Neural progenitor cell (in vitro differentiated cells): Measurements from ENCODE around the gene CAMK1D. TPM values are rescaled to one million over a fixed set of nuclear protein-coding genes. Genes with fewer than 3 reads are reported as not detected.

Source experiments
- DNase-seq: peaks from one replicate; pipeline ENCODE4 v3.0.0-alpha.2; 2016; ENCODE audit warnings: low spot score
- H2AFZ ChIP-seq: fragments of 200-600 bp; sonication (generic); replicated peaks from 2 replicates; pipeline ENCODE4 v1.6.1; 2016; ENCODE audit warnings: antibody characterized with exemption
- H3F3A ChIP-seq: fragments of 200-600 bp; sonication (generic); 2 replicates; pipeline ENCODE4 v1.6.1; 2016; ENCODE audit warnings: antibody characterized with exemption, low read depth
- H3K27ac ChIP-seq: fragments of 200-600 bp; sonication (generic); 2 replicates; pipeline ENCODE4 v1.5.1; 2016; ENCODE audit warnings: mild to moderate bottlenecking
- H3K27me3 ChIP-seq: fragments of 200-600 bp; sonication (generic); 2 replicates; pipeline ENCODE4 v1.6.1; 2016; ENCODE audit warnings: mild to moderate bottlenecking, moderate library complexity
- H3K36me3 ChIP-seq: fragments of 200-600 bp; sonication (generic); 2 replicates; pipeline ENCODE4 v1.5.1; 2016
- H3K4me1 ChIP-seq: fragments of 200-600 bp; sonication (generic); 2 replicates; pipeline ENCODE4 v1.6.1; 2016; ENCODE audit warnings: mixed run types
- H3K4me2 ChIP-seq: fragments of 200-600 bp; sonication (generic); 2 replicates; pipeline ENCODE4 v1.6.1; 2016
- H3K4me3 ChIP-seq: fragments of 200-600 bp; sonication (generic); 2 replicates; pipeline ENCODE4 v1.5.1; 2016
- H3K79me2 ChIP-seq: fragments of 200-600 bp; sonication (generic); 2 replicates; pipeline ENCODE4 v1.6.1; 2016; ENCODE audit warnings: low read depth
- H3K9ac ChIP-seq: fragments of 200-600 bp; sonication (generic); 2 replicates; pipeline ENCODE4 v1.6.1; 2016
- H3K9me3 ChIP-seq: fragments of 200-600 bp; sonication (generic); 2 replicates; pipeline ENCODE4 v1.5.1; 2016; ENCODE audit warnings: low read depth
- H4K20me1 ChIP-seq: fragments of 200-600 bp; sonication (generic); 2 replicates; pipeline ENCODE4 v1.6.1; 2016; ENCODE audit warnings: low read depth
- H3K27ac Mint-ChIP-seq: 3 replicates; pipeline ENCODE4 v1.8.0; 2021; ENCODE audit warnings: mixed read lengths
- H3K27me3 Mint-ChIP-seq: 2 replicates; pipeline ENCODE4 v1.8.0; 2022; ENCODE audit warnings: low read depth, mild to moderate bottlenecking, inconsistent platforms, moderate library complexity, mixed read lengths; ENCODE audit not compliant: insufficient read depth
- H3K36me3 Mint-ChIP-seq: 3 replicates; pipeline ENCODE4 v1.8.0; 2021; ENCODE audit warnings: mixed read lengths
- H3K4me1 Mint-ChIP-seq: 3 replicates; pipeline ENCODE4 v1.8.0; 2021; ENCODE audit warnings: mixed read lengths
- H3K4me3 Mint-ChIP-seq: 3 replicates; pipeline ENCODE4 v1.8.0; 2021; ENCODE audit warnings: mild to moderate bottlenecking, moderate library complexity, mixed read lengths
- H3K9me3 Mint-ChIP-seq: 3 replicates; pipeline ENCODE4 v1.8.0; 2020; ENCODE audit warnings: mixed read lengths
- EZH2 ChIP-seq: fragments of 200-600 bp; sonication (generic); IDR thresholded peaks from 2 replicates; pipeline ENCODE4 v1.6.1; 2017; ENCODE audit warnings: antibody characterized with exemption, mild to moderate bottlenecking, moderate library complexity
- EZH2phosphoT487 ChIP-seq: fragments of 200-600 bp; sonication (generic); IDR thresholded peaks from 2 replicates; pipeline ENCODE4 v1.6.1; 2017; ENCODE audit warnings: antibody characterized with exemption
- total RNA-seq: library from RNA; depleted of rRNA; stranded (reverse); fragments of >200 nt; gene quantifications from 2 replicates; pipeline ENCODE4 v1.2.3, GENCODE V29; 2015; ENCODE audit warnings: low replicate concordance
- TF ChIP-seq, protein P1 (sequence below): fragments of 200-600 bp; sonication (generic); IDR thresholded peaks from 2 replicates; pipeline ENCODE4 v1.5.1; 2017; ENCODE audit warnings: antibody characterized with exemption, mild to moderate bottlenecking

CAMK1D gene
- total RNA-seq, 1 donor from 2014 or later, result 7.6 TPM

DNA sequence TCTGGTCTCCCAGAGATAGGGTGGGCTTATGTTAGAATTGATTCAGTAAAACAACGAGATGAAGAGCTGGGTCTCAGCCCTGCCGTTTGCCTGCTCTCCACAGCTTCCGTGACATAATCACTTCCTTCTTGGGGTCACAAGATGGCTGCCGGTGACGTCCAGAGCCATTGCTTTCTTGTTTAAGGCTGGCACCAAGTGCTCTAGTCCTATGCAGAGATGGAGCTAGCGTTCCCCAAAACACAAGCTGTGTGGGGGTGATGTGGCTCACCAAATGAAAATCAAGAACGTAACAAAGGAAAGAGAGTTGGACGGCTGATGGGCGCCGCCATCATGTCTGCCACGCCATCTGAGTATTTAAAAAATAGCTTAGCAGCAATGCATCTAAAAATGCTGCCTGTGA, 296.1 kb downstream of the CAMK1D start:
- Histone ChIP-seq H3K9ac (no peak overlapping the region), H3K79me2 (no peaks in the 10 kb centered on the region), H3K36me3 (no peaks in the 10 kb centered on the region), H2AFZ (no peak overlapping the region), H3K4me1 (no peaks in the 10 kb centered on the region), H4K20me1 (no peaks in the 10 kb centered on the region), H3K27ac (no peak overlapping the region), H3K4me3 (no peak overlapping the region), H3K4me2 (no peak overlapping the region), H3K9me3 (no peaks in the 10 kb centered on the region), H3K27me3 (no peaks in the 10 kb centered on the region), H3F3A (peaks cover 5% of the 10 kb centered on the region)
- peaks cover 3% of the 10 kb centered on the region for H3K27me3 Mint-ChIP-seq
- no peak overlapping the region for H3K4me3 Mint-ChIP-seq
- H3K27ac Mint-ChIP-seq, result no peak overlapping the region
- no peaks in the 10 kb centered on the region for H3K36me3 Mint-ChIP-seq
- no peak for TF ChIP-seq EZH2
- TF ChIP-seq EZH2phosphoT487, result no peak
- TF ChIP-seq, protein P1, sequence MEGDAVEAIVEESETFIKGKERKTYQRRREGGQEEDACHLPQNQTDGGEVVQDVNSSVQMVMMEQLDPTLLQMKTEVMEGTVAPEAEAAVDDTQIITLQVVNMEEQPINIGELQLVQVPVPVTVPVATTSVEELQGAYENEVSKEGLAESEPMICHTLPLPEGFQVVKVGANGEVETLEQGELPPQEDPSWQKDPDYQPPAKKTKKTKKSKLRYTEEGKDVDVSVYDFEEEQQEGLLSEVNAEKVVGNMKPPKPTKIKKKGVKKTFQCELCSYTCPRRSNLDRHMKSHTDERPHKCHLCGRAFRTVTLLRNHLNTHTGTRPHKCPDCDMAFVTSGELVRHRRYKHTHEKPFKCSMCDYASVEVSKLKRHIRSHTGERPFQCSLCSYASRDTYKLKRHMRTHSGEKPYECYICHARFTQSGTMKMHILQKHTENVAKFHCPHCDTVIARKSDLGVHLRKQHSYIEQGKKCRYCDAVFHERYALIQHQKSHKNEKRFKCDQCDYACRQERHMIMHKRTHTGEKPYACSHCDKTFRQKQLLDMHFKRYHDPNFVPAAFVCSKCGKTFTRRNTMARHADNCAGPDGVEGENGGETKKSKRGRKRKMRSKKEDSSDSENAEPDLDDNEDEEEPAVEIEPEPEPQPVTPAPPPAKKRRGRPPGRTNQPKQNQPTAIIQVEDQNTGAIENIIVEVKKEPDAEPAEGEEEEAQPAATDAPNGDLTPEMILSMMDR, result no peak
- H3K9me3 Mint-ChIP-seq, result no peaks in the 10 kb centered on the region
- peaks cover 7% of the 10 kb centered on the region for H3K4me1 Mint-ChIP-seq
- no peak for DNase-seq

DNA sequence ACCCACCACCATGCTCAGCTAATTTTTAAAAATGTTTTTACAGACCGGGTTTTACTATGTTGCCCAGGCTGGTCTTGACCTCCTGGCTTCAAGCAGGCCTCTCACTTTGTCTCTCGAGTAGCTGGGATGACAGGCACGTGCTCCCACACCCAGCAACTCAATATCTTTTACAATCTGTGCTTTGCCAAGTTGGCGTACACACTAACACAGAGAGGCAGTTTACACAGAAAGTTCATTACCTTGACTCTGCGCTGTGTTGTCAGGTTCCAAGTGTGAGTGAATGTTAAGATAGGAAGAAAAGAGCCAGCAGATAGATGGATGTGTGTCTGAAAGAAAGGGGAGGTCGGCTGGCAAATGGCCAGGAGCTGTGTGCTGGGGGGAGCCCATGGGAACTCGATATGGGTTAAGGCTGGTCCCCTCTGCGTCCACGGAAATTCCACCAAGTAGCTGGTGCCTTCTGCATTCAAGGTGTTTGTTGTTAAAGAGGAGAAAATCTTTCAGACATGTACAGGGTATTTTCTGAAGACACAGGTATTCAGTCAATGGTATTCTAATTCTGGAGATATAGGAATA, 299.8 kb downstream of the CAMK1D start:
- Histone ChIP-seq H3K36me3 (no peaks in the 10 kb centered on the region), H2AFZ (no peak overlapping the region), H4K20me1 (no peaks in the 10 kb centered on the region), H3K27me3 (no peaks in the 10 kb centered on the region), H3K4me3 (no peak overlapping the region), H3K27ac (no peak overlapping the region), H3K4me1 (no peaks in the 10 kb centered on the region), H3K4me2 (no peak overlapping the region), H3K9me3 (no peaks in the 10 kb centered on the region), H3K79me2 (no peaks in the 10 kb centered on the region), H3K9ac (no peak overlapping the region), H3F3A (peaks cover 3% of the 10 kb centered on the region)
- DNase-seq, result no peak
- Mint-ChIP-seq H3K36me3 (no peaks in the 10 kb centered on the region), H3K27me3 (peaks cover 2% of the 10 kb centered on the region), H3K4me1 (peaks cover 4% of the 10 kb centered on the region), H3K27ac (no peak overlapping the region), H3K4me3 (no peak overlapping the region), H3K9me3 (peaks cover 10% of the 10 kb centered on the region)
- no peak for TF ChIP-seq EZH2phosphoT487
- TF ChIP-seq, protein P1, result no peak
- no peak for TF ChIP-seq EZH2

DNA sequence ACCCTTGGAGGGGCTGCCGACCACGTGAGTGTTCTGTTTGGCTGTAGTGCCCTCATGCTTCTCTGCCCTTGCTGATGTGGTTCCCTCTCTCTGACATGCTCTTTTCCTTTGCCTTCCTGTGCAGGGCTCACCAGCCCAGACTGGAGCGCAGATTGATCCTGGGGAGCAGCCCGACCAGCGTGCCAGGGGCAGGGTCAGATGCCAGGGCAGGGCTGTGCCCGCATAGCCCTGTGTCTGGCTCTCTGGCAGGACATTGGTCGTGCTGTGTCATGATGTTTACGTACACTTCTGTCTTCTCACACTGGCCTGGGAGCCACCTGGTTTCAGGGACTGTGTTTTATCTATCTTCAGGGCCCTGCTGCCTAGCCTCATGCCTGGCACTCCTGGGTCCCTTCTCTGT, 300.8 kb downstream of the CAMK1D start:
- peak overlapping the region; percentile 6 for H3K27ac Mint-ChIP-seq
- H3K4me1 Mint-ChIP-seq, result no peaks in the 10 kb centered on the region
- no peaks in the 10 kb centered on the region for H3K4me1 ChIP-seq
- H4K20me1 ChIP-seq, result no peaks in the 10 kb centered on the region
- H3K4me3 ChIP-seq, result no peak overlapping the region
- no peak overlapping the region for H2AFZ ChIP-seq
- no peaks in the 10 kb centered on the region for H3K36me3 Mint-ChIP-seq
- no peaks in the 10 kb centered on the region for H3F3A ChIP-seq
- no peak for DNase-seq
- no peaks in the 10 kb centered on the region for H3K9me3 ChIP-seq
- TF ChIP-seq EZH2, result no peak
- TF ChIP-seq, protein P1, result no peak
- no peak for TF ChIP-seq EZH2phosphoT487
- no peaks in the 10 kb centered on the region for H3K27me3 Mint-ChIP-seq
- H3K9ac ChIP-seq, result no peak overlapping the region
- H3K27me3 ChIP-seq, result no peaks in the 10 kb centered on the region
- H3K4me2 ChIP-seq, result no peak overlapping the region
- no peak overlapping the region for H3K27ac ChIP-seq
- no peaks in the 10 kb centered on the region for H3K36me3 ChIP-seq
- H3K4me3 Mint-ChIP-seq, result no peak overlapping the region
- peaks cover 17% of the 10 kb centered on the region for H3K9me3 Mint-ChIP-seq
- H3K79me2 ChIP-seq, result no peaks in the 10 kb centered on the region
